Left ventricle myocardium inferior (tissue), 1 donor: ENCODE data around the gene ECI1. TPM values are rescaled to one million over a fixed set of nuclear protein-coding genes. Genes with fewer than 3 reads are reported as not detected.

Experiments used
- DNase-seq: peaks from one replicate; pipeline ENCODE4 v3.0.0-alpha.2; 2020
- H3K27ac ChIP-seq: fragments of 200-600 bp; replicated peaks from 2 replicates; pipeline ENCODE4 v1.8.0; 2021
- H3K27me3 ChIP-seq: fragments of 200-600 bp; 2 replicates; pipeline ENCODE4 v1.8.0; 2021; ENCODE audit warnings: low read depth
- H3K36me3 ChIP-seq: fragments of 200-600 bp; 2 replicates; pipeline ENCODE4 v1.8.0; 2021
- H3K4me1 ChIP-seq: fragments of 200-600 bp; 2 replicates; pipeline ENCODE4 v1.8.0; 2021
- H3K4me3 ChIP-seq: fragments of 200-600 bp; 2 replicates; pipeline ENCODE4 v1.8.0; 2021; ENCODE audit warnings: mild to moderate bottlenecking, moderate library complexity
- H3K9me3 ChIP-seq: fragments of 200-600 bp; replicated peaks from 2 replicates; pipeline ENCODE4 v1.8.0; 2021
- intact Hi-C: fragments of 100-400 bp; cut with micrococcal nuclease; formaldehyde crosslinking; loops from one replicate; pipeline ENCODE4 v1.11.0; 2022
- total RNA-seq: library from RNA; stranded (reverse); fragmentation: NEBNext Ultra II Directional; extraction: Animal tissue kit (Norgen Biotek cat#: 25700); gene quantifications from one replicate; pipeline ENCODE4 v1.2.1, GENCODE V29; 2021
- TF ChIP-seq, protein P1 (sequence below): fragments of 200-600 bp; IDR thresholded peaks from 2 replicates; pipeline ENCODE4 v1.8.0; 2021; ENCODE audit warnings: antibody characterized with exemption, mild to moderate bottlenecking, borderline replicate concordance
- donor health status: DM: no; HTN: yes; CAD: no; lungs with severe emphysema.

ECI1 gene
- total RNA-seq, 1 donor from 2014 or later: 165 TPM

DNA sequence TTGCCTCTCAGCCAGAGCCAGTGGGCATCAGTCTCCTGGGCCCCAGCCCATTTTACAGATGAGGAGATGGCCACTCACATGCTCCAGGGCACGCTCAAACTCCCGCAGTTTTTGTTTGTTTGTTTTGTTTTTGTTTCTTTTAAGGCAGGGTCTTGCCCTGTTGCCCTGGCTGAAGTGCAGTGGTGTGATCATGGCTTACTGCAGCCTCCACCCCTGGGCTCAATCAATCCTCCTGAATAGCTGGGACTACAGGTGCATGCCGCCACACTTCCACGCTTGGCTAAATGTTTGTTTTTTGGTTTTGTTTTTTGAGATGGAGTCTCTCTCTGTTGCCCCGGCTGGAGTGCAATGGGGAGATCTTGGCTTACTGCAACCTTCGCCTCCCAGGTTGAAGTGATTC lies 24.5 kb downstream of the ECI1 start:
- H3K27ac ChIP-seq: peak overlapping the region; percentile 38
- intact Hi-C loops: no loop called here
- H3K36me3 ChIP-seq: peaks cover 45% of the 10 kb centered on the region
- H3K27me3 ChIP-seq: no peaks in the 10 kb centered on the region
- H3K4me1 ChIP-seq: peaks cover 42% of the 10 kb centered on the region
- TF ChIP-seq, protein P1, sequence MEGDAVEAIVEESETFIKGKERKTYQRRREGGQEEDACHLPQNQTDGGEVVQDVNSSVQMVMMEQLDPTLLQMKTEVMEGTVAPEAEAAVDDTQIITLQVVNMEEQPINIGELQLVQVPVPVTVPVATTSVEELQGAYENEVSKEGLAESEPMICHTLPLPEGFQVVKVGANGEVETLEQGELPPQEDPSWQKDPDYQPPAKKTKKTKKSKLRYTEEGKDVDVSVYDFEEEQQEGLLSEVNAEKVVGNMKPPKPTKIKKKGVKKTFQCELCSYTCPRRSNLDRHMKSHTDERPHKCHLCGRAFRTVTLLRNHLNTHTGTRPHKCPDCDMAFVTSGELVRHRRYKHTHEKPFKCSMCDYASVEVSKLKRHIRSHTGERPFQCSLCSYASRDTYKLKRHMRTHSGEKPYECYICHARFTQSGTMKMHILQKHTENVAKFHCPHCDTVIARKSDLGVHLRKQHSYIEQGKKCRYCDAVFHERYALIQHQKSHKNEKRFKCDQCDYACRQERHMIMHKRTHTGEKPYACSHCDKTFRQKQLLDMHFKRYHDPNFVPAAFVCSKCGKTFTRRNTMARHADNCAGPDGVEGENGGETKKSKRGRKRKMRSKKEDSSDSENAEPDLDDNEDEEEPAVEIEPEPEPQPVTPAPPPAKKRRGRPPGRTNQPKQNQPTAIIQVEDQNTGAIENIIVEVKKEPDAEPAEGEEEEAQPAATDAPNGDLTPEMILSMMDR: no peak
- H3K4me3 ChIP-seq: no peak overlapping the region
- no peak for DNase-seq
- no peaks in the 10 kb centered on the region for H3K9me3 ChIP-seq

- TF ChIP-seq, protein P1: no peak
- no peaks in the 10 kb centered on the region for H3K27me3 ChIP-seq
- H3K36me3 ChIP-seq: peaks cover 39% of the 10 kb centered on the region
- no peak overlapping the region for H3K4me3 ChIP-seq
- intact Hi-C loops: no loop called here
- peaks cover 42% of the 10 kb centered on the region for H3K4me1 ChIP-seq
- peak overlapping the region; percentile 38 for H3K27ac ChIP-seq
- DNase-seq: no peak
- no peaks in the 10 kb centered on the region for H3K9me3 ChIP-seq
Observed at GRCh38 chr16:2226245-2226793, 25.1 kb downstream of the ECI1 start.

DNA sequence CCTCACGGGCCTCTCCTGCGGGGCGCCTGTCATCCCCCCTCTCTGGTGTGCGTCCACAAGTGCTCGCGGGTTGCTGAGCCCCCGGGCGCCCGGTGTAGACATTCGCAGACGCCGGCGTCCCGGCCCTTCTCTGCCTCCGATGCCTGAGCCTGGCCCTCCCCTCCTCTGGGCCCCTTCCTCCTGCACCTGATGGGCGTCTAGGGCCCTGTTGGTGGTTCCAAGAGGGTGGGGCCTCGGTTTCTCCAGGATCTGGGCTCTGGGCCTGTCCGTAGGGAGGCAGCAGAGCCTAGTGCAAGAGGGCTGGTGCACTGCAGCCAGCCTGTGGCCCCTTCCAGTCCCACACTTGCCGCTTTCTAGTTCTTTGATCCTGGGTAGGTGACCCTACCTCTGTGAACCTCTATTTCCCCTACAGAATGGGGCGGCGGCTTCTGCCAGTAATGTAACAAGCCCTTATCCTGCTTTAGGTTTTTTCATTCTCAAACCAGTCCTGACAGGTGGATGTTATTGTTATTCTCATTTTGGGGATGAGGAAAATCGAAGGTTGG lies 27.4 kb downstream of the ECI1 start:
- Histone ChIP-seq H3K4me3 (peak overlapping the region; percentile 93), H3K36me3 (peaks cover 21% of the 10 kb centered on the region), H3K9me3 (no peaks in the 10 kb centered on the region), H3K27ac (peak overlapping the region; percentile 87), H3K4me1 (peaks cover 42% of the 10 kb centered on the region), H3K27me3 (no peaks in the 10 kb centered on the region)
- intact Hi-C loops: no loop called here
- no peak for DNase-seq
- TF ChIP-seq, protein P1: no peak

- peaks cover 15% of the 10 kb centered on the region for H3K36me3 ChIP-seq
- H3K27ac ChIP-seq: peak within 1 kb of the TSS; percentile 87
- TF ChIP-seq, protein P1: peak; percentile 42
- peak within 1 kb of the TSS; percentile 93 for H3K4me3 ChIP-seq
- DNase-seq: peak; percentile 100
- H3K9me3 ChIP-seq: no peaks in the 10 kb centered on the region
- intact Hi-C loops: no loop called here
- no peaks in the 10 kb centered on the region for H3K27me3 ChIP-seq
- peaks cover 42% of the 10 kb centered on the region for H3K4me1 ChIP-seq
Observed at GRCh38 chr16:2223221-2223941, 28.0 kb downstream of the ECI1 start, which contains the start of gene E4F1. E4F1 (plus strand) TSS chr16:2223591; CDS start chr16:2223614, 23 bp downstream.

DNA sequence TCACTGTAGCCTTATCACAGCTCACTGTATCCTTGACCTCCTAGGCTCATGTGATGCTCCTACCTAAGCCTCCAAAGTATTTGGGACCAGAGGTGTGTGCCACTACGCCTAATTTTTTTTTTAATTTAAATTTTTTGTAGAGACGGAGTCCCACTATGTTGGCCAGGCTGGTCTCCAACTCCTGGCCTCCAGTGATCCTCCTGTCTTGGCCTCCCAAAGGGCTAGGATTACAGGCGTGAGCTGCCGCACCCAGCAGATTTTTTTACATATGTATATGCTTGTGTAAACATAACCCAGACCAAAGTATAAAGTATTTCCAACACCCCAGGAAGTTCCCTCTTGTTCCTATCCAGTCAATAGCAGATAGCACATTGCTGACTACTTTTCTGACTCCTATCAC lies 35.1 kb downstream of the ECI1 start:
- TF ChIP-seq, protein P1: no peak
- no peak overlapping the region for H3K27ac ChIP-seq
- intact Hi-C loops: no loop called here
- H3K4me3 ChIP-seq: no peak overlapping the region
- no peaks in the 10 kb centered on the region for H3K36me3 ChIP-seq
- no peaks in the 10 kb centered on the region for H3K9me3 ChIP-seq
- no peak for DNase-seq
- H3K4me1 ChIP-seq: peaks cover 40% of the 10 kb centered on the region
- no peaks in the 10 kb centered on the region for H3K27me3 ChIP-seq
